IMR-90 (cell line): ENCODE data around the gene PHACTR2. TPM values are rescaled to one million over a fixed set of nuclear protein-coding genes. Genes with fewer than 3 reads are reported as not detected.

Experiments used
- ATAC-seq: fragments of 200-7000 bp; cut with Tn5 transposase; 2 replicates; pipeline ENCODE4 v1.9.1; 2020; ENCODE audit warnings: low read depth, mild to moderate bottlenecking, moderate library complexity
- BruUV-seq: library from RNA; stranded (reverse); fragments of 400-500 nt; replicated peaks from 2 replicates; lab custom pipeline; 2021; lab: Mats Ljungman, UMichigan
- CTCF ChIA-PET: fragments of 300-600 bp; formaldehyde crosslinking; extraction: SDS; loops from one replicate; lab custom pipeline; 2021; ENCODE audit warnings: antibody characterized with exemption; lab: Yijun Ruan, JAX
- POLR2A ChIA-PET: fragments of 300-600 bp; sonication (Branson Sonifier 250); formaldehyde crosslinking; loops from one replicate; lab custom pipeline; 2022; ENCODE audit warnings: antibody characterized with exemption; ENCODE audit not compliant: unreplicated experiment; lab: Charles Lee
- DNase-seq: peaks from one replicate; pipeline ENCODE4 v3.0.0; 2013
- H2AFZ ChIP-seq: replicated peaks from 2 replicates; pipeline ENCODE3; 2013; ENCODE audit warnings: low read length, mild to moderate bottlenecking; ENCODE audit not compliant: poor library complexity
- H2AK5ac ChIP-seq: 2 replicates; pipeline ENCODE4 v1.6.1; 2013; ENCODE audit warnings: low read depth, low read length, inconsistent platforms
- H2AK9ac ChIP-seq: replicated peaks from 2 replicates; pipeline ENCODE3; 2013; ENCODE audit warnings: mild to moderate bottlenecking, low read depth, low read length, moderate library complexity; ENCODE audit not compliant: poor library complexity
- H2BK120ac ChIP-seq: 2 replicates; pipeline ENCODE4 v1.6.1; 2013; ENCODE audit warnings: low read depth, low read length, inconsistent platforms
- H2BK15ac ChIP-seq: 3 replicates; pipeline ENCODE4 v1.6.1; 2013; ENCODE audit warnings: low read depth, low read length, inconsistent platforms
- H2BK20ac ChIP-seq: 2 replicates; pipeline ENCODE4 v1.6.1; 2013; ENCODE audit warnings: low read depth, mild to moderate bottlenecking, inconsistent platforms, low read length, moderate library complexity
- H2BK5ac ChIP-seq: 2 replicates; pipeline ENCODE4 v1.6.1; 2013; ENCODE audit warnings: mild to moderate bottlenecking, low read depth, low read length, inconsistent platforms; ENCODE audit not compliant: poor library complexity, severe bottlenecking
- H3K14ac ChIP-seq: replicated peaks from 2 replicates; pipeline ENCODE4 v1.6.1; 2013; ENCODE audit warnings: low read depth, low read length, inconsistent platforms
- H3K18ac ChIP-seq: 2 replicates; pipeline ENCODE4 v1.6.1; 2013; ENCODE audit warnings: low read depth, low read length, control low read depth
- H3K23ac ChIP-seq: 2 replicates; pipeline ENCODE4 v1.6.1; 2013; ENCODE audit warnings: low read depth, low read length, inconsistent platforms
- H3K27ac ChIP-seq: 2 replicates; pipeline ENCODE4 v1.5.1; 2013; ENCODE audit warnings: mild to moderate bottlenecking, control low read depth, low read length; ENCODE audit not compliant: insufficient read depth
- H3K27me3 ChIP-seq: 2 replicates; pipeline ENCODE4 v1.6.1; 2013; ENCODE audit warnings: low read length; ENCODE audit not compliant: control insufficient read depth, insufficient read depth
- H3K36me3 ChIP-seq: 2 replicates; pipeline ENCODE4 v1.6.1; 2013; ENCODE audit warnings: low read length, mixed read lengths; ENCODE audit not compliant: control insufficient read depth, insufficient read depth
- H3K4ac ChIP-seq: 2 replicates; pipeline ENCODE4 v1.6.1; 2013; ENCODE audit warnings: low read depth, low read length, inconsistent platforms
- H3K4me1 ChIP-seq: 2 replicates; pipeline ENCODE4 v1.6.1; 2013; ENCODE audit warnings: low read length, mixed read lengths; ENCODE audit not compliant: control insufficient read depth, insufficient read depth
- H3K4me2 ChIP-seq: 2 replicates; pipeline ENCODE4 v1.6.1; 2013; ENCODE audit warnings: low read depth, mild to moderate bottlenecking, control low read depth, low read length, moderate library complexity
- H3K4me3 ChIP-seq: 2 replicates; pipeline ENCODE4 v1.5.1; 2013; ENCODE audit warnings: low read depth, mild to moderate bottlenecking, control low read depth, low read length, moderate library complexity; ENCODE audit not compliant: insufficient read depth
- H3K56ac ChIP-seq: 2 replicates; pipeline ENCODE4 v1.6.1; 2013; ENCODE audit warnings: low read length, inconsistent platforms; ENCODE audit not compliant: insufficient read depth; ENCODE audit errors: extremely low read depth
- H3K79me1 ChIP-seq, 2 experiments: 2 replicates each; pipeline ENCODE4 v1.6.1; 2013; ENCODE audit warnings: low read length in 2 of 2, inconsistent platforms in 1 of 2, low read depth in 1 of 2
- H3K9ac ChIP-seq: 2 replicates; pipeline ENCODE4 v1.6.1; 2013; ENCODE audit warnings: low read depth, low read length, control low read depth
- H3K9me1 ChIP-seq: 2 replicates; pipeline ENCODE4 v1.6.1; 2013; ENCODE audit warnings: low read length, inconsistent platforms; ENCODE audit not compliant: insufficient read depth
- H3K9me3 ChIP-seq: 2 replicates; pipeline ENCODE4 v1.6.1; 2013; ENCODE audit warnings: low read length; ENCODE audit not compliant: control insufficient read depth, insufficient read depth
- H4K20me1 ChIP-seq: 2 replicates; pipeline ENCODE4 v1.6.1; 2013; ENCODE audit warnings: low read length, inconsistent platforms; ENCODE audit not compliant: insufficient read depth
- H4K5ac ChIP-seq: 2 replicates; pipeline ENCODE4 v1.6.1; 2013; ENCODE audit warnings: mild to moderate bottlenecking, low read depth, low read length, control low read depth
- H4K8ac ChIP-seq, 2 experiments: 2 replicates each; pipeline ENCODE4 v1.6.1; 2013; ENCODE audit warnings: low read depth in 2 of 2, low read length in 2 of 2, control low read depth in 1 of 2, inconsistent platforms in 1 of 2
- H4K91ac ChIP-seq: 2 replicates; pipeline ENCODE4 v1.6.1; 2013; ENCODE audit warnings: low read depth, low read length, inconsistent platforms; ENCODE audit not compliant: insufficient read depth
- BHLHE40 ChIP-seq: fragments of 150-350 bp; IDR thresholded peaks from 2 replicates; pipeline ENCODE4 v1.6.1; 2016; ENCODE audit warnings: mild to moderate bottlenecking, low read depth, low read length
- CEBPB ChIP-seq: IDR thresholded peaks from 2 replicates; pipeline ENCODE4 v1.6.1; 2012; ENCODE audit warnings: low read depth, low read length, improper control_type of control experiment
- CHD1 ChIP-seq: IDR thresholded peaks from 2 replicates; pipeline ENCODE4 v1.6.1; 2012; ENCODE audit warnings: low read depth, low read length, improper control_type of control experiment
- FOS ChIP-seq: fragments of 150-350 bp; IDR thresholded peaks from 2 replicates; pipeline ENCODE4 v1.6.1; 2016; ENCODE audit warnings: low read depth, low read length
- MAFK ChIP-seq: IDR thresholded peaks from 2 replicates; pipeline ENCODE4 v1.6.1; 2012; ENCODE audit warnings: low read depth, low read length, improper control_type of control experiment
- MAZ ChIP-seq: IDR thresholded peaks from 2 replicates; pipeline ENCODE4 v1.6.1; 2012; ENCODE audit warnings: low read depth, mild to moderate bottlenecking, low read length, improper control_type of control experiment, moderate library complexity, borderline replicate concordance
- POLR2A ChIP-seq: IDR thresholded peaks from 2 replicates; pipeline ENCODE4 v1.6.1; 2012; ENCODE audit warnings: mild to moderate bottlenecking, low read depth, low read length
- RAD21 ChIP-seq: IDR thresholded peaks from 2 replicates; pipeline ENCODE4 v1.6.1; 2012; ENCODE audit warnings: low read length, improper control_type of control experiment
- RCOR1 ChIP-seq: IDR thresholded peaks from 2 replicates; pipeline ENCODE4 v1.6.1; 2012; ENCODE audit warnings: mild to moderate bottlenecking, low read length, improper control_type of control experiment; ENCODE audit not compliant: insufficient replicate concordance
- RFX5 ChIP-seq: IDR thresholded peaks from 2 replicates; pipeline ENCODE4 v1.8.0; 2012; ENCODE audit warnings: low read depth, mild to moderate bottlenecking, low read length, moderate library complexity
- SMC3 ChIP-seq: fragments of 150-350 bp; IDR thresholded peaks from 2 replicates; pipeline ENCODE4 v1.6.1; 2016; ENCODE audit warnings: low read depth, mild to moderate bottlenecking, antibody characterized with exemption, low read length, moderate library complexity
- WGBS, 2 experiments: methylation state at CpG; one replicate each; pipeline versions ENCODE4 v1.1.5 to v1.1.7; 2013; ENCODE audit warnings: missing lambda C conversion rate in 2 of 2; ENCODE audit not compliant: insufficient read length in 1 of 2; ENCODE audit errors: extremely low coverage in 2 of 2; 5-methylcytosine and 5-hydroxymethylcytosine counted together
- dilution Hi-C: fragments of 300-500 bp; cut with HindIII; formaldehyde crosslinking; loops from one replicate; pipeline ENCODE4 v1.14.3; 2018; ENCODE audit warnings: low sequenced_read_pairs; ENCODE audit not compliant: unreplicated experiment
- in situ Hi-C: fragments of 300-500 bp; cut with MboI; formaldehyde crosslinking; loops from 3 replicates; pipeline ENCODE4 v1.14.3; 2019; ENCODE audit warnings: low sequenced_read_pairs, inconsistent platforms, mixed read lengths
- intact Hi-C: fragments of 100-400 bp; cut with micrococcal nuclease; formaldehyde crosslinking; loops from 2 replicates; pipeline ENCODE4 v1.10.0; 2022
- polyA plus RNA-seq, 3 experiments: library from polyadenylated mRNA; depleted of rRNA; stranded (reverse); fragments of >200 nt; gene quantifications; 2 replicates each; pipeline ENCODE4 v1.2.3, GENCODE V29; 2012; ENCODE audit warnings: low replicate concordance in 1 of 3
- total RNA-seq: library from RNA; depleted of rRNA; stranded (reverse); fragments of >200 nt; gene quantifications from 2 replicates; pipeline ENCODE4 v1.2.3, GENCODE V29; 2012
- TF ChIP-seq, protein P1 (sequence below): fragments of 150-350 bp; IDR thresholded peaks from 2 replicates; pipeline ENCODE4 v1.6.1; 2016; ENCODE audit warnings: low read depth, mild to moderate bottlenecking, low read length, moderate library complexity, borderline replicate concordance
- TF ChIP-seq, protein P2 (sequence below): fragments of 150-350 bp; IDR thresholded peaks from 2 replicates; pipeline ENCODE4 v1.6.1; 2017; ENCODE audit warnings: mild to moderate bottlenecking, antibody characterized with exemption, low read length, low read depth

Gene PHACTR2
- total and polyA plus RNA-seq, 2 of the 4 experiments (the other 2 are of a cell fraction) = 14.5 to 74.2 TPM

DNA sequence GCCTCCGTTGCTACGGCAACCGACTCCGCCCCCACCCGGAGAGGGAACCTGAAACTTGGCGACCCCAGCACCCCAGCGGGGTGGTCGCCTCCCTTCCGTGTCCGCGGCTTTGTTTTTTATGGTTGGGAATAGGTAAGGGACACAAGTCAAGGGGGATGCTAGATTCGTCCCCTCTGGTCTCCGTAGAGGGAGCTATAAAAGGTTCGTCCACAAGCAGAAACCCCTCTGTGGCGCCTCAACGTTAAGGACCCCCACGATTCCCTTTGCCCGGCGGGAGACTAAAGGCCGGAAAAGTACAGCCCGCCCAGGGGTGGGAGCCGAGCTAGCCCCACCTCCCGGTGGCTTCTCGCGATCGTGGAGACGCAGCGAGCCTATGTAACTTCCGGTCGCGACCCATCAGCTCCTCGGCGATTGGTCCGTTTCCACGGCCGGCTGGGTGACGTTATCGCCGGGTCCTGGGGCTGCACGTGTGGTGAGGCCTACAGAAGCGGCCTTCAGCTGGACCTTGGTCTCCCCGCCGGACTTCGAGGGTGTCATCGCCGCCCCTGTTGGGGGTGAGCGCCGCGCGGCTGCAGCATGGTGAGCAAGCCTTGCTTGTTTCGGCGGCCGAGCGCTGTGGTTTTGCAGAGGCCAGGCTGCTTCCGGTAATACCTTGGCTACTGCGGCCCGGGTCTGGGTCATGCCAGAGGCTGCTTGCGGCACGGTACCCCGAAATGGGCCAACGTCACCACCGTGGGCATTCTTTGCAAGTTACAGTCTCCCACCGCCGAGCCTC is 165.3 kb downstream of the PHACTR2 start, which contains the start of gene LTV1:
LTV1 (plus strand) TSS at position 437 of the 775 bp plus-strand sequence; CDS start at position 577, 140 bp downstream.
- Histone ChIP-seq H4K5ac (peak within 1 kb of the TSS; percentile 95), H3K9me3 (no peaks in the 10 kb centered on the region), H2AK5ac (peak within 1 kb of the TSS; percentile 93), H4K20me1 (no peaks in the 10 kb centered on the region), H3K9me1 (no peaks in the 10 kb centered on the region), H3K79me1 (peaks cover 18 to 34% of the 10 kb centered on the region in 2 experiments; a peak in 3 of 4 replicates), H2AFZ (peak within 1 kb of the TSS; percentile 99), H3K36me3 (peaks cover 15% of the 10 kb centered on the region), H4K91ac (peak within 1 kb of the TSS; percentile 96), H3K56ac (peak within 1 kb of the TSS; percentile 95), H3K4me1 (peaks cover 3% of the 10 kb centered on the region; the same call in 1 of the 2 replicates), H3K4me3 (peak within 1 kb of the TSS; percentile 86), H2BK20ac (peak within 1 kb of the TSS; percentile 40; the same call in 1 of the 2 replicates), H3K4me2 (peak within 1 kb of the TSS; percentile 99), H2BK15ac (peak within 1 kb of the TSS; percentile 53; the same call in 1 of the 3 replicates), H2BK120ac (peak within 1 kb of the TSS; percentile 59), H4K8ac (peak within 1 kb of the TSS; percentile 94 to 99), H2AK9ac (peak within 1 kb of the TSS; percentile 95), H3K4ac (peak within 1 kb of the TSS; percentile 97), H3K27me3 (no peaks in the 10 kb centered on the region), H3K18ac (peak within 1 kb of the TSS; percentile 93), H3K14ac (peak within 1 kb of the TSS; percentile 98), H3K9ac (peak within 1 kb of the TSS; percentile 97), H2BK5ac (peak within 1 kb of the TSS; percentile 91), H3K27ac (peak within 1 kb of the TSS; percentile 88), H3K23ac (peak within 1 kb of the TSS; percentile 95)
- ATAC-seq (peak; percentile 99), DNase-seq (peak; percentile 96)
- BruUV-seq = no TSS peak
- POLR2A ChIA-PET = interaction anchor here (0.6 kb wide), 1 partner anchor 609 kb away, joined by 4 read pairs; no protein-coding TSS in a partner anchor
- in situ Hi-C loops = no loop called here
- dilution Hi-C loops = no loop called here
- 0% methylated on average over 24 of the region's 64 CpGs; no CpG with 5 or more reads in 1 of the 2 experiments for WGBS, 2 experiments
- intact Hi-C loops = loop anchor here (1.0 to 10.0 kb wide), 3 partner anchors 164 to 268 kb away; no protein-coding TSS in a partner anchor
- CTCF ChIA-PET = interaction anchor here (0.6 to 1.5 kb wide), 2 partner anchors 14 to 20 kb away, joined by 3 read pairs; no protein-coding TSS in a partner anchor
- TF ChIP-seq RCOR1 (no peak), SMC3 (no peak), CEBPB (0 out of 2 replicates have a peak, but pooled peaks have one; percentile 3), CHD1 (0 out of 2 replicates have a peak, but pooled peaks have one; percentile 73), MAZ (peak; percentile 45; the same call in 1 of the 2 replicates), BHLHE40 (peak; percentile 97), RAD21 (no peak), RFX5 (no peak), MAFK (no peak), POLR2A (peak; percentile 89), FOS (no peak)
- TF ChIP-seq, protein P1, sequence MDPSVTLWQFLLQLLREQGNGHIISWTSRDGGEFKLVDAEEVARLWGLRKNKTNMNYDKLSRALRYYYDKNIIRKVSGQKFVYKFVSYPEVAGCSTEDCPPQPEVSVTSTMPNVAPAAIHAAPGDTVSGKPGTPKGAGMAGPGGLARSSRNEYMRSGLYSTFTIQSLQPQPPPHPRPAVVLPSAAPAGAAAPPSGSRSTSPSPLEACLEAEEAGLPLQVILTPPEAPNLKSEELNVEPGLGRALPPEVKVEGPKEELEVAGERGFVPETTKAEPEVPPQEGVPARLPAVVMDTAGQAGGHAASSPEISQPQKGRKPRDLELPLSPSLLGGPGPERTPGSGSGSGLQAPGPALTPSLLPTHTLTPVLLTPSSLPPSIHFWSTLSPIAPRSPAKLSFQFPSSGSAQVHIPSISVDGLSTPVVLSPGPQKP = no peak
- TF ChIP-seq, protein P2, sequence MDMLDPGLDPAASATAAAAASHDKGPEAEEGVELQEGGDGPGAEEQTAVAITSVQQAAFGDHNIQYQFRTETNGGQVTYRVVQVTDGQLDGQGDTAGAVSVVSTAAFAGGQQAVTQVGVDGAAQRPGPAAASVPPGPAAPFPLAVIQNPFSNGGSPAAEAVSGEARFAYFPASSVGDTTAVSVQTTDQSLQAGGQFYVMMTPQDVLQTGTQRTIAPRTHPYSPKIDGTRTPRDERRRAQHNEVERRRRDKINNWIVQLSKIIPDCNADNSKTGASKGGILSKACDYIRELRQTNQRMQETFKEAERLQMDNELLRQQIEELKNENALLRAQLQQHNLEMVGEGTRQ = peak; percentile 54
